Activated CD8-positive, alpha-beta memory T cell treated with anti-CD3 and anti-CD28 coated beads for 36 hours (primary cell): ENCODE data around the gene SRRM4. TPM values are rescaled to one million over a fixed set of nuclear protein-coding genes. Genes with fewer than 3 reads are reported as not detected.
"Not testable (repeated sequence)": the region's sequence is repeated elsewhere in the genome, so short reads cannot be mapped to it uniquely, and the experiment has no call there.

Source experiments
- CTCF ChIA-PET: fragments of 350-600 bp; sonication (Branson Sonifier 250); formaldehyde crosslinking; loops from one replicate; lab custom pipeline; 2021; ENCODE audit warnings: antibody characterized with exemption; lab: Charles Lee
- POLR2A ChIA-PET: fragments of 350-600 bp; sonication (Branson Sonifier 250); formaldehyde crosslinking; loops from one replicate; lab custom pipeline; 2021; ENCODE audit warnings: antibody characterized with exemption; lab: Charles Lee
- total RNA-seq, 2 experiments: library from RNA; stranded (reverse); gene quantifications; one replicate each; pipeline ENCODE4 v1.2.3, GENCODE V29; 2021

Gene SRRM4
- total RNA-seq, 2 experiments from 2014 or later = not detected

DNA sequence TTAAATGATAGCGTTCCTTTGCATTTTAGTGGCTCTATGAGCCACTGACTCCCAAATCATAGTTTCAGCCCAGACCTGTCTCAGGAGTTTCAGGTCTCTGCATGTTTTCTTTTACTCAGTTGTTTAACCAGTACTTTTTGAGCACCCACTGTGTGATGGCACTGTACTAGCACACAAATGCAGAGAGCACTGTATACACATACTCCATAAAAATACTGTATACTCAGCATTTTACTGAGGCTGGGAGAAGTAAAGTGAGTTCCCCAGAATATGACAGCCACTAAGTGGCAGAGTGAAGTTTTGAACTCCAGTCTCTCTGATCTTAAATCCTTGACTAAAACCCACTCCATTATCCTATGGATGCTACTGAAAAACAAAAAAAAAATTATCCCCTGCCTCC lies 121.4 kb downstream of the SRRM4 start:
- ChIA-PET CTCF (no interaction called here), POLR2A (no interaction called here)

DNA sequence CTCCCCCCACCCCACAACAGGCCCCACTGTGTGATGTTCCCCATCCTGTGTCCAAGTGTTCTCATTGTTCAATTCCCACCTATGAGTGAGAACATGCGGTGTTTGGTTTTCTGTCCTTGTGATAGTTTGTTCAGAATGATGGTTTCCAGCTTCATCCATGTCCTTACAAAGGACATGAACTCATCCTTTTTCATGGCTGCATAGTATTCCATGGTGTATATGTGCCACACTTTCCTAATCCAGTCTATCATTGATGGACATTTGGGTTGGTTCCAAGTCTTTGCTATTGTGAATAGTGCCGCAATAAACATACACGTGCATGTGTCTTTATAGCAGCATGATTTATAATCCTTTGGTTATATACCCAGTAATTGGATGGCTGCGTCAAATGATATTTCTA lies 123.6 kb downstream of the SRRM4 start:
- CTCF ChIA-PET, POLR2A ChIA-PET: not testable (repeated sequence)

DNA sequence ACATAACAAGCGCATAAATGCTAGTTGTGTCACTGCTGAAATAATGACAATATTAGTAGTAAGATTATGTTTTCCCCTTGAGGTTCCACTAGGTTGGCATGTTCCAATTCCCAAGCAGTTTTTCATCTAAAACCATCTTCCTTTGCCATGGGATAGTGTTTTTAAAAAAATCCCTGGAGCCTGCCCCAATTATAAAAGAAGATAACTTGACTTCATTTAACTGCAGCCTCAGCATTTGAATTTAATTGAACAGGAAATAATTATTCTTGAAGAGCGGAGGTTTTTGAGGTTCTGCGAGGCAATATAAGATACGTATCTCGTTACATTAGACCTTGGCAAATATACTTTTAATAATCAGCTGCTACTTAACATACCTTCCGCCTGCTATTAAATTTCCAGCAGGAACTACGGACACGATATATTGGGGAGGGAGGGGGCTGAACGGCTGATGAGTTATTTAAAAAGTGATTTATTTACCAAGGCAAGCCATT lies 132.2 kb downstream of the SRRM4 start:
- CTCF ChIA-PET = no interaction called here

DNA sequence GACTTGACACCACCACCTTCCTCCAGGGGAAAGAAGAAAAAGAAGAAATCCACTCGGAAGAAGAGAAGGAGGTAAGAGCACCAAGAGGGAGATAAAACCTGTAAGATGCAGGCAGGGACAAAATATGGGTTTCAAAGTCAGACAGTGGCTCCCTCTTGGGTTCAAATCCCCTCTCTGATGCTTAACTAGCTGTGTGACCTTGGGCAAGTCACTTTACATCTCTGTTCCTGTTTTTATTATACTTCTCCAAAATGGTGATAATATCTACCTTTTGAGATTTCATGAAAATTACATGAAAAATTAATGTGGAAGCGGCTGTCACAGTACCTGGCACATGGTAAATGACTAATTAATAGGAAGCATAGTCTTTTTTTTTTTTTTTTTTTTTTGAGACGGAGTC lies 133.0 kb downstream of the SRRM4 start:
- POLR2A ChIA-PET = no interaction called here
- CTCF ChIA-PET = interaction anchor here (0.7 kb wide), 1 partner anchor 1046 kb away, joined by 5 read pairs; no protein-coding TSS in a partner anchor

More for the DNA sequence above, 132.2 kb downstream of the SRRM4 start:
- POLR2A ChIA-PET = no interaction called here

DNA sequence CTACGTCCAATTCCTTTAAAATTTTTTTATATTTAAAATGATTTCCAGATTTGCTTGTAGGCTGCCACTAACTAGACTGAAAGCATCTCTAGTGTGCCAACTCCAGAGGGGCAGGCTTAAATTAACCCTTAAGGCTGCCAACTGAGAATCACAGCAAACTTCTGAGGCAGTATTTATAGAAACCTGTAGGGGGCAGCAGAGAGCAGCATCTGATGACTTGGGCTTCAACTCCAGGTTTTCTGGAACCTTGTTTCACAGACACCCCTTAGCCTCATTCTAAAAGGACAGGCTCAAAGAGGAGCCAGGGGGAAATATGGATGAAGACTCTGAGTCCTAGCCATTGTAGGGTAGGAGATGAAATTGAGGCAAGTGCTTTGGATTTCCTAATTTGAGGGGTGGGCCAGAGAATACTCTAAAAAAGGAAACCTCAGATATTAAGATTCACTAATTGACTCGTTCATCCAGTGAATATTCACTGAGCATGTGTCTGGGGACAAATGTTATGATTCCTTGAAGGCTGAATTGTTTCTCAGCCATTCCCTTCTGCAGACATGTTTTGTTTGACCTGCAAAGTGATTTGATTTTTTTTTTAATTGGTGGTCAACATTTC lies 134.1 kb downstream of the SRRM4 start:
- POLR2A ChIA-PET = no interaction called here
- CTCF ChIA-PET = no interaction called here

DNA sequence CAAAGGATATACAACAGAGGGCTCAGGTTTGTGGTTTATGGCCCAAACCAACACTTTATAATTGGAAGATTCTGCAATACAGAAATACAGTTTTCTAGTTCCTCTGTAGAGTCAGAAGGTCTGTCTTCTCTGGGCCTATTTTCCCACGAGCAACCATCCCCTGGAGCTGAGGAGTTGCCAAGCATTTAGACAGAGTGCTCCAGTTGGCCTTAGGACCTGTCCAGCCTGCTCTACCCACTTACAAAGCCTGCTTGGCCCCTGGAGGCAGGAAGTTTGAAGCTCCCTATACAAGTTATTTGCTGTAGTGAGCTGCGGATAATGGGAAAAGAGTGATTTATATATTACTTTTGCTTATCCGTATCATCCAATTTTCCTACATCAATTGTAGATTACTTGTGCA lies 136.6 kb downstream of the SRRM4 start:
- ChIA-PET POLR2A (no interaction called here), CTCF (interaction anchor here (1.0 kb wide), 1 partner anchor 11 kb away, joined by 4 read pairs; no protein-coding TSS in a partner anchor)

DNA sequence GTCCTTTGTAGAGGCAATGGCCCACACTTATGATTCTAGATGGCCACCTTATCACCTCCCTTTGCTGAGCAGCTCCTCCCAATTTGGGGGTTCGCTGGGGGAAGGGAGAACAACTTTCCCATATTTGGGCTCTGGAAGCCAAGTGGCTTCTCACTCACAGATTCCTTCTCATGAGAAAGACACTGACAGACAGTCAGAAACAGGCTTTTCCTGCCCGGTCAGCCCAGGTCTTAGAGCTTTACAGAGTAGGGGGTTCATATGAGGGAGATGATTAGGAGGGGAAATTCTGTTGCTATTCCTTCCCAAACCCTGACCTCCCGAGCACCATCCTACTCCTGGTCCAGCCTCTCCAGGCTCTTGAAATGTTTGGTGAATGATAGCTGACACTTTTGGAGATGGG lies 137.3 kb downstream of the SRRM4 start:
- POLR2A ChIA-PET = no interaction called here
- CTCF ChIA-PET = interaction anchor here (1.0 kb wide), 1 partner anchor 10 kb away, joined by 4 read pairs; no protein-coding TSS in a partner anchor

DNA sequence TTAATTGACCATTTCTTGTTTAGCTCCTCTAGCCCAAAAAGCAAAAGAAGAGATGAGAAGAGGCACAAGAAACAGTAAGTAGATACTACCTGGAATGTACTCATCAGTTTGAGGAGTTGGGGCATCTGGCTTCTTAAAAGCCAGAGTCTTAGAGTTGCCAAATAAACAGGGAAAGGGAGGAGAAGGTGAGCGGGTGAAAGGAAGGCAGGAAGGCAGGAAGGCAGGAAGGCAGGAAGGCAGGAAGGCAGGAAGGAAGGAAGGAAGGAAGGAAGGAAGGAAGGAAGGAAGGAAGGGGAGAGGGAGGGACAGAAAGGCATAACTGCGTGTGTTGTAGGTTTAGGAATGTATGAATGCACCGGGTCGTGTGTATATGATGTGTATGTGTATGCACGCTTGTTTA lies 140.7 kb downstream of the SRRM4 start:
- ChIA-PET CTCF (no interaction called here), POLR2A (no interaction called here)

DNA sequence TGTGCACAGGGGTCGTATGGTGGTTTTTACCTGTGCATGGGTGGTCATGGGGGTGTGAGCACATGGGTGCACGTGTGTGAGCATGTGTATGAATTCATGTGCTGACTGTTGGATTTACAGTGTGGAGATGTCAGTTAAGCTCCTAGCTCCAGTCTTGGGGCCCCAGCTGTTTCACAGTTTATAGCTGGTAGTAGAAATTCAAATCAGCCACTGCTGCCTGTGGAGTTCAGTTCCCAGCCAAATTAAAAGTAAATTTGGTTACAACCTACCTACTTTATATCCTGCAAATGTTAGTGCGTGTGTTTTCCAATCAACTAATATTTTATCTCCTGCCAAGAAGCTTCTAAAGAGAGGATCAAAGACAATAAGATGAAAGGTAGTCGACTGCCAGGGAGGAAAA lies 141.4 kb downstream of the SRRM4 start:
- ChIA-PET POLR2A (no interaction called here), CTCF (no interaction called here)

DNA sequence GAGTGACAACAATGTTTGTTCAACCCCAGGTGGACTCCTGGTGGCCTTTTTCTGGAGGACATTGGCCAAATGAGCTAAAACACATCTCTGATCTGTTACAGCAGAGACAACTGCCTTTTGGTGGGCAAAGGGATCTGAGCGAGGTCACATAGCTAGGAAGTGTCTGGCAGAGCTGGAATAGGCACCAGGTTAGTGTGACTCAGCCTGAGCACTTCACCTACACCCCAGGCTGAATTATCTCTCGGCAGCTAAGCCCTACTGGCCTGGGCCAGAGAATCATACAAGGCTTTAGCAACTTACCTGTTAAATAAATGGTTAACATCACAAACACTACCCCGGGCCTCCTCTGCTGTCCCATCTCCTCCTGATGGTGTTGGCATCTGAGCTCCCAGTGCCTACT lies 147.2 kb downstream of the SRRM4 start:
- CTCF ChIA-PET = interaction anchor here (1.1 kb wide), 1 partner anchor 10 kb away, joined by 4 read pairs; no protein-coding TSS in a partner anchor
- POLR2A ChIA-PET = no interaction called here

DNA sequence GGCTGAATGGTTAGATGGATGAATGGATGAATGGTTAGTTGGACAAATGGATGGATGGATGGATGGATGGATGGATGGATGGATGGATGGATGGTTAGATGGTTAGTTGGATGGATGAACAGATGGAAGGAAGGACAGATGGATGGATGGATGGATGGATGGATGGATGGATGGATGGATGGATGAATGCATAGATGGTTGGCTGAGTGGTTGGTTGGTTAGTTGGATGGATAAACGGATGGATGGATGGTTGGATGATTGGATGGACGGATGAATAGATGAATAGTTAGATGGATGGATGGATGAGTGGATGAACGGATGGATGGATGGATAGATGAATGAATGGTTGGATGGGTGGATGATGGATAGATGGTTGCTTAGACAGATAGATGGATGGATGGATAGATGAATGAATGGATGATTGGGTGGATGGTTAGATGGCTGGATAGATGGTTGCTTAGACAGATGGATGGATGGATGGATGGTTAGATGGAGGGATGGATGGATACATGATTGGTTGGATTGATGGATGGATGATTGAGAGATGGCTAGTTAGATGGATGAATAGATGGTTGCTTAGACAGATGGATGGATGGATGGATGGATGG lies 148.6 kb downstream of the SRRM4 start:
- POLR2A ChIA-PET = no interaction called here
- CTCF ChIA-PET = no interaction called here

DNA sequence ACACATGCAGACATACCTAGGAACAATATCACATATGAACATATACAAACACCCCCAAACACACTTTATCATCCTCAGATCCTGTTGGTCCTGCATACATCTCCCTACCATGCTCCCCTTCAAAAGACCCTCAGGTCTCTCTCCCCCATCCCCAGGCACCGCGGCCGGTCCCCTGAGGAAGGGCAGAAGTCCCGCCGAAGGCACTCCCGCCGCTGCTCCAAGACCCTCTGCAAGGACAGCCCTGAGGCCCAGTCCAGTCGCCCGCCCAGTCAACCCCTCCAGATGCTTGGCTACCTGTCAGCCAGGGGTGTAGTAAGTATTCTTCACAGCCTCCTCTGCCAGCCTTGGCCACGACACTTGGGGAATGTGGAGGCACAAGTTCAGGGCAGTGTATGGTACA lies 149.2 kb downstream of the SRRM4 start:
- CTCF ChIA-PET = no interaction called here
- POLR2A ChIA-PET = no interaction called here

DNA sequence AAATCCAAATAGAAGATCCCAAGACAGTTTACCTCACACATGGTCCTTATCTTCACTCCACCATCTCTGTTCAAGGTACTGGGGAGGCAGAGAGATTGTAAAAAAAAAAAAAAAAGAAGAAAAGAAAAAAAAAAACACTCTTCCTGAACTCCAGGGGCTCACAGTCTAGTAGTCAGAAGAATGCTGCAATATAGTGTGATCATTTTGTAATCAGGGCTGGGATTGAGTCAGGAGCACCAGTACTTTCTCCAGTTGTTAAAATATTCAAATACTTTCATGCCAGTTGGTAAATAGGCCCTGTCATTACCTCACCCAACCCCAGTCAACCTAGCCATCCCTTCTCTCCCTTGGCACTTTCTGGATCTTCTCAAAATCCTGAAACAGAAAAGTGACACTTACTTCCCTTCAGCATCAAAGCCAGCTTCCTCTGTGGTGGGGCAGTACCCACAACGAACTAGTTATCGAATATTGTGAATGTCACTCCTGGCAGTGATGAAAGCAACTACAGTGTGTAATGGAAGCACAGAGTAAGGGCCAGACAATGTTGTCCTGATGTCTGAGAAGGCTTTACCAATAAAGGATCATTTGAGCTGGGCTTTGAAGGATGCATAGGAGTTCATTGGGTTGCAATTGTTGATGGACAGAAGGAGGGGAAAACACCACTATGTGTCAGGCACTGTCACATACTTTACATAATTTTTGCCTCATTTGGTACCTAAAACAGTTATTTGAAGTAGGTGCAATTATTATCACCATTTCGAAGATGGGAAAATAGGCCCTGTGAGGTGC lies 153.1 kb downstream of the SRRM4 start:
- ChIA-PET POLR2A (no interaction called here), CTCF (no interaction called here)

DNA sequence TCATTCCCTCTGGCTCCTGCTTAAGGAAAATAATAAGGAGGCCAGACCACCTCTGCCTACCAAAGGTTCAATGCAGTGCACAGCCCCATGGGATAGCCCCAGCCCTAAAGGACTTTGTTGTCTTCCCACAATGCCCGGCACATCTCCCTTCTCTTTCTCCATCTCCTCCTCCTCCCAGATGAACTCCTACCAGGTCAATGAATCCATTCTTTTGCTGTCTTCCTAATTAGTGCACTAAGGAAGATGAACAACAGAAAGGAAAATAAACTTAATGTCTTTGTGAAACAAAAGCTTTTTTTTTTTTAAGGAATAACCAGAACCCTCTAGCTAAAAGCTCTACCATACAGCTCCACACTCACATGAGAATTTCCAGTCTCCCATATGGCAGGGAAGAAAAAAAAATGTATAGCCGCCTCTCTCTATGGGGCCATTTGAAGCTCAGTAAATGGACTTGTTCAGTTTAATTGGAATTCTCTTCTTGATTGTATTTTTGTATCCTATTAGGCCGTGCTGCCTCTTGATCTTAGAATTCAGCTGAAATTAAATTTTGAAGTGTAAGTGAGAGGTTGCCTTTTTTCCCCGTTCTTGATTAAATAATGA lies 155.6 kb downstream of the SRRM4 start:
- POLR2A ChIA-PET = no interaction called here
- CTCF ChIA-PET = no interaction called here

DNA sequence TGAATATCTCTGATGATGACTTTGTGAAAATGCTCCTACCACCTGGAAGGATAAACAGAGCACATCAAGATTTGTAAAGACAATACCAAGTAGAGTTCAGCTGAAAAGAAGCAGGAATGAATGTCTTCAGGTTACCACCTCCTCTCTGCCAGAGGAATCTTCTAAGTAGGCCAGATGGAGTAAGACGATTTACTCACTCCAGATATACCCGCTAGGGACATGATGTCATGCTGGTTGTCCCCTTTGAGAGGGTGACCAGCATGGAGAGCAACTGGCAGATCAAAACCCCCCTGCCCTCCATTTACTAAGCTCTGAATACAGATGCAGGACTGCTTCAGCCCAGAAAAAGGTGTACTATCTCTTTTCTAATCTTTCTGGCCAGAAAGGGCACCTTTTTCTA lies 158.1 kb downstream of the SRRM4 start:
- ChIA-PET POLR2A (no interaction called here), CTCF (no interaction called here)

DNA sequence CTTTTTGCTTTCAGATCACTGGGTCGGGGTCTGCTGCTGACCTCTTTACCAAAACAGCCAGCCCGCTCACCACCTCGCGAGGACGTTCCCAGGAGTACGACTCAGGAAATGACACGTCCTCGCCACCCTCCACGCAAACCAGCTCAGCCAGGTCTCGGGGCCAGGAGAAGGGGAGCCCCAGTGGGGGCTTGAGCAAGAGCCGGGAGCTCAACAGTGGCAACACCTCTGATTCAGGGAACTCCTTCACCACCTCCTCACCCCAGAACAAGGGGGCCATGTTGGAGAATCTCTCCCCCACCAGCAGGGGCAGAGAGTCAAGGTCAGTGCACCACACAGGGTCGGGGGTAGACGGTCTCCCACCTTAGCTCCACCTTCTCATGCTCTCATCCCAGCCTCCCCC lies 164.0 kb downstream of the SRRM4 start:
- ChIA-PET POLR2A (no interaction called here), CTCF (no interaction called here)

DNA sequence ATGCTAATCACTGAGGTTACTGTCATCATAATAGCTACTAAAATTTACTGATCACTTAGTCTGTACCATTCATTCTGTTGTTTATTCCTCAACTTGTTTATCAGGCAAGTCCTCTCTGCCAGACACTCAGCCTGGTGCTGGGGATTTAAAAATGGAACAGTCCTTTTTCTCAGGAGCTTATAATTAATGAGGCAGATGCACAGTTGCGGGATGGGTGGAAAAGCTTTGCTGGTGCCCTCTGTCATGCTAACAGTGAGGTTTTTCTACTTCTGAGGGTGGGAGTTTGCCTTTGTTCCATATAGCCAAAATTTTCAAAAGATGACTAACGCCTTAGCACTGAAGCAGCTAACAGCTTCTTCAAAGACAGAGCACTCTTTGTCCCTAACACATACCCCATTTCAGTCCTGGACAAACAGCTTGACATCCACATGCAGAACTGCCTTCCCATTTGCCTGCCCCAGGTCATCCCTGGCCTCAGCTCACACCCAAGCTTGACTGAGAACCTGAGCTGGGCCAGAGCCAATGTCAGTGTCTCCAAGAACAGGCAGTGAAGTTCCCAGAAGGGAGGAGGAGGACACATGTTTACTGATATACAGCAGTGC lies 166.6 kb downstream of the SRRM4 start:
- POLR2A ChIA-PET = no interaction called here

DNA sequence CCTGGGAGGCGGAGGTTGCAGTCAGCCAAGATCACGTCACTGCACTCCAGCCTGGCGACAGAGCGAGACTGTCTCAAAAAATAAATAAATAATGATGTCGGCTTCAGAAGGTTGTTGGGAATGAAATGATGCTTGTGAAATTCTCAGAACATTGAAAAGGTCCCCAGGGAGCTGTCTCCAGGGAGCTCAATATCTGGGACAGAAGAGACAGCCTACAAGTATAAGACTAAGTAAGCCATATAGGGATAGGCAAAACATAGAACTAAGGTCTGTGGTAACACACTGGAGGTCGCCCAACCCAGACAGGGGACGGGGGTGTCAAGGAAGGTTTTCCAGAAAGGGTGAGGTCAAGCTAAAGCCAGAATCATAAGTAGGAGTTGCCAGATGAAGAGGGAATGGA lies 167.9 kb downstream of the SRRM4 start:
- ChIA-PET POLR2A (no interaction called here), CTCF (no interaction called here)

More for the DNA sequence above, 166.6 kb downstream of the SRRM4 start:
- CTCF ChIA-PET = interaction anchor here (0.5 kb wide), 1 partner anchor 1154 kb away, joined by 4 read pairs; no protein-coding TSS in a partner anchor

DNA sequence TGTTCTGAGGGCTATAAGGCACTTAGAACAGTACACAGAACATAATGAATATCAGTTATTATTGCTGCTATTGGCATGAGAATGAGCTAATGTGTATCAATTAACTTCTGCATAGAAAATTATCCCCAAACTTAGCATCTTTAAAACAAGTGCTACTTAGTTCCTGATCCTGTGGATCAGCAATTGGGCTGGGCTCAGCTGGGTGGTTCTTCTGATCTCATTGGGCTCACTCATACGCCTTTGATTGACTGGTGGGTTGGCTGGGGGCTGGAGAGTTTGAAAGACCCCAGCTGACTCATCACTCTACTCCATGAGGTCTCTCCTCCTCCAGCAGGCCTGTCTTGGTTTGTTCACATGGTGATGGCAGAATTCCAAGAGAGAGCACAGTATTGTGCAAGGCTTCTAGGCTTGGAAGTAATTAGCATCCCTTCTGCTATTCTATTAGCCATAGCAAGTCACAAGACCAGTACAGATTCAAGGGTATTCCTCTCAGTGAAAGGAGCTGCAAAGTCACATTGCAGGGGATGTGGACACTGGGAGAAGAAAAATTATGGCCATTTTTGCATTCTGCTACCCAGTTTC lies 170.2 kb downstream of the SRRM4 start:
- POLR2A ChIA-PET = no interaction called here
- CTCF ChIA-PET = no interaction called here
